Testis (tissue), 3 donors: ENCODE measurements around the gene COL4A4. TPM values are rescaled to one million over a fixed set of nuclear protein-coding genes. Genes with fewer than 3 reads are reported as not detected.

Experiments used
- DNase-seq: peaks from one replicate; pipeline ENCODE4 v3.0.0-alpha.2; 2019
- H3K27ac ChIP-seq, 2 donors: fragments of 200-600 bp; sonication (generic); one replicate each; pipeline ENCODE4 v1.5.1; 2019
- H3K27me3 ChIP-seq: fragments of 200-600 bp; sonication (generic); one replicate; pipeline ENCODE4 v1.5.1; 2019
- H3K36me3 ChIP-seq: fragments of 200-600 bp; sonication (generic); one replicate; pipeline ENCODE4 v1.5.1; 2017; ENCODE audit warnings: low read depth; ENCODE audit errors: missing control alignments
- H3K4me1 ChIP-seq: fragments of 200-600 bp; sonication (generic); one replicate; pipeline ENCODE4 v1.5.1; 2019
- H3K4me3 ChIP-seq, 2 donors: fragments of 200-600 bp; sonication (generic); one replicate each; pipeline ENCODE4 v1.5.1; 2017 to 2019
- H3K9me3 ChIP-seq: fragments of 200-600 bp; sonication (generic); one replicate; pipeline ENCODE4 v1.5.1; 2017
- POLR2A ChIP-seq: fragments of 450-650 bp; IDR thresholded peaks from one replicate; pipeline ENCODE4 v1.6.1; 2017; ENCODE audit warnings: antibody characterized with exemption, mild to moderate bottlenecking, moderate library complexity
- WGBS, 2 donors: methylation state at CpG; one replicate each; pipeline ENCODE4 v1.1.5; 2018; 5-methylcytosine and 5-hydroxymethylcytosine counted together
- intact Hi-C: fragments of 100-400 bp; cut with DNase I; formaldehyde crosslinking; loops from one replicate; pipeline ENCODE4 v1.15.1; 2023; ENCODE audit warnings: low total_unique reads
- polyA plus RNA-seq: library from polyadenylated mRNA; stranded (reverse); fragments of 350-450 nt; fragmentation: Illumina TruSeq; extraction: RNeasy Lipid Tissue Mini Kit (QIAGEN cat#74804); gene quantifications from one replicate; pipeline ENCODE4 v1.2.3, GENCODE V29; 2014; ENCODE audit warnings: low read depth, low replicate concordance; ENCODE audit not compliant: insufficient read depth
- total RNA-seq, 2 donors: library from RNA; depleted of rRNA; stranded (reverse); fragments of >200 nt; gene quantifications; one replicate each; pipeline ENCODE4 v1.2.3, GENCODE V29; 2016
- TF ChIP-seq, protein P1 (sequence below), 3 experiments: fragments of 450-650 bp in 2 of 3; fragments of 200-600 bp in 1 of 3; sonication (generic) in 1 of 3; IDR thresholded peaks; one replicate each; pipeline ENCODE4 v1.5.1; 2016 to 2019; ENCODE audit warnings: antibody characterized with exemption in 3 of 3, mild to moderate bottlenecking in 2 of 3, moderate library complexity in 1 of 3

Gene COL4A4
- total and polyA plus RNA-seq, 3 donors from 2014 or later, result 3.0 to 4.1 (median 3.4) TPM

DNA sequence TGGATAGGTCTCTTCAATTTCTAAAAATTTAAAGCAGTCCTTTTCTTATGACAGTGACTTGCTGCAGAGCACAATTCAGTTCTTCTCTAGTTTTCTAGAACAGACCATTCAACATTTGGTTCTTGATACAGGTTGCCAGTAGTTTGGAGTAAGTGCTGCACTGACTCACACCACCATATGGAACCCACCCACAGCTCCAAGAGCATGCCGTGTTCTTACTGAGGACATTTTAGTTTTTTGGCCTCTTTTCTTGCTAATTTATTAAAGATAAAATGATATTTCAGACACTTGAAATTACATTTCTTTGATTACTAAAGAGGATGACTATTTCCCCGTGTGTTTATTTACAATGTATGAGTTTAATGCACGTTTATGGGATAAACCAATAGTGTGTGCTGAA, 120.0 kb downstream of the COL4A4 start:
- H3K27me3 ChIP-seq, result no peaks in the 10 kb centered on the region
- no peak overlapping the region for H3K27ac ChIP-seq
- WGBS, 2 donors, result 75% methylated on average over 3 of the region's 3 CpGs
- no peaks in the 10 kb centered on the region for H3K36me3 ChIP-seq
- no peaks in the 10 kb centered on the region for H3K4me1 ChIP-seq
- H3K4me3 ChIP-seq, result no peak overlapping the region
- DNase-seq, result no peak
- no peak for TF ChIP-seq POLR2A
- TF ChIP-seq, protein P1, sequence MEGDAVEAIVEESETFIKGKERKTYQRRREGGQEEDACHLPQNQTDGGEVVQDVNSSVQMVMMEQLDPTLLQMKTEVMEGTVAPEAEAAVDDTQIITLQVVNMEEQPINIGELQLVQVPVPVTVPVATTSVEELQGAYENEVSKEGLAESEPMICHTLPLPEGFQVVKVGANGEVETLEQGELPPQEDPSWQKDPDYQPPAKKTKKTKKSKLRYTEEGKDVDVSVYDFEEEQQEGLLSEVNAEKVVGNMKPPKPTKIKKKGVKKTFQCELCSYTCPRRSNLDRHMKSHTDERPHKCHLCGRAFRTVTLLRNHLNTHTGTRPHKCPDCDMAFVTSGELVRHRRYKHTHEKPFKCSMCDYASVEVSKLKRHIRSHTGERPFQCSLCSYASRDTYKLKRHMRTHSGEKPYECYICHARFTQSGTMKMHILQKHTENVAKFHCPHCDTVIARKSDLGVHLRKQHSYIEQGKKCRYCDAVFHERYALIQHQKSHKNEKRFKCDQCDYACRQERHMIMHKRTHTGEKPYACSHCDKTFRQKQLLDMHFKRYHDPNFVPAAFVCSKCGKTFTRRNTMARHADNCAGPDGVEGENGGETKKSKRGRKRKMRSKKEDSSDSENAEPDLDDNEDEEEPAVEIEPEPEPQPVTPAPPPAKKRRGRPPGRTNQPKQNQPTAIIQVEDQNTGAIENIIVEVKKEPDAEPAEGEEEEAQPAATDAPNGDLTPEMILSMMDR (IDR thresholded peaks at IDR 0.05), result no peak
- intact Hi-C loops, result no loop called here
- H3K9me3 ChIP-seq, result no peaks in the 10 kb centered on the region

DNA sequence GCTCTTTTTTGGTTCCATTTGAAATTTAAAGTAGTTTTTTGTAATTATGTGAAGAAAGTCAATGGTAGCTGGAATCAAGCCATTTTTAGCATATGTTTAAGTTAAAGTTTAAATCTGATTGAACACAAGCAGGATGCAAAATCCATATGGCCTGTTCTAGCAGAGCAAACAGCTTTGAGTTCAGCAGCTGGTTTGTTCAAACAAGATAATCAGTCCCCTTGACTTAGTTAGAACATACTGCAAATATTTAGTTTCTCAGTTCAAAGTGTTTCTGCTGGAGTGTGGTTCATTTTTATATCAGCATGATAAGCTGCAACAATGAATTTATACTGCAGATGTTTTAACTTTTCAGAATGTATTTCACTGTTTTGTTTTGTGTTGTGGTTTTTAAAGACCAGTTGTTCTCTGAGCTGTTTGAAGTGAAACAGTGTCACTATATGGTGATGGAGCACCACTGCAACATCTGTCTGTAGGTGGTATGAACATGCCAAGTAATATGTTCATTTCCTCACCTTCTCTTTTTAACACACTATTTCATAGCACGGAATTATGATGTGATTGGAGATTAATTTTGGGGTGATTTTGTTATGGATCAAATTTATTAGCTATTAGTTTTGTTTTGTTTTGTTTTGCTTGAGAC, 125.3 kb downstream of the COL4A4 start:
- intact Hi-C loops, result no loop called here

DNA sequence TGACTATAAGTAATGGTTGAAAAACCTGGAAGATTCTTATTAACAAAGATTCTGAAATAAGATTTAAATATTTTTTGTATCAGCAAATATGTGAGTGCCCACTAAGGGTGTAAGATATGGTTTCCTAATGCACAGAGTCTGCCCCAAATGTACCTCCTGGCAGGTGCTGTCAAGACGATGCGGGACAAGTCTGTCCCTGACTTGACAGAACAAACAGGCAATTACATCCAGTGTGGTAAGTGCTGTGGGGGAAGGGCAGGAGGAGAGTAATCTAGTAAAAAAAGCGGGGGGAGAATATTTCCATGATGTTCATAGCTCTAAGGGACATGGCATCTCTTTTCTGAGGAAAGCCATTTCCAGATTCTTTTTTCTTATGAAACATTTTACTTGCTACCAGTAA, 127.5 kb downstream of the COL4A4 start:
- TF ChIP-seq POLR2A, result no peak
- TF ChIP-seq, protein P1 (IDR thresholded peaks at IDR 0.05), result no peak
- WGBS, 2 donors, result 78 to 82% methylated on average over 3 of the region's 3 CpGs
- H3K27me3 ChIP-seq, result no peaks in the 10 kb centered on the region
- H3K36me3 ChIP-seq, result no peaks in the 10 kb centered on the region
- no peak overlapping the region for H3K4me3 ChIP-seq
- H3K4me1 ChIP-seq, result no peaks in the 10 kb centered on the region
- intact Hi-C loops, result no loop called here
- H3K9me3 ChIP-seq, result no peaks in the 10 kb centered on the region
- no peak for DNase-seq
- H3K27ac ChIP-seq, result no peak overlapping the region

More for the DNA sequence above, 125.3 kb downstream of the COL4A4 start:
- no peak overlapping the region for H3K4me3 ChIP-seq
- WGBS, 2 donors, result 73 to 82% methylated on average over 1 of the region's 1 CpG
- no peak for DNase-seq
- no peaks in the 10 kb centered on the region for H3K9me3 ChIP-seq
- TF ChIP-seq, protein P1 (IDR thresholded peaks at IDR 0.05), result no peak
- no peak for TF ChIP-seq POLR2A
- no peaks in the 10 kb centered on the region for H3K36me3 ChIP-seq
- no peaks in the 10 kb centered on the region for H3K4me1 ChIP-seq
- H3K27ac ChIP-seq, result no peak overlapping the region
- H3K27me3 ChIP-seq, result no peaks in the 10 kb centered on the region

DNA sequence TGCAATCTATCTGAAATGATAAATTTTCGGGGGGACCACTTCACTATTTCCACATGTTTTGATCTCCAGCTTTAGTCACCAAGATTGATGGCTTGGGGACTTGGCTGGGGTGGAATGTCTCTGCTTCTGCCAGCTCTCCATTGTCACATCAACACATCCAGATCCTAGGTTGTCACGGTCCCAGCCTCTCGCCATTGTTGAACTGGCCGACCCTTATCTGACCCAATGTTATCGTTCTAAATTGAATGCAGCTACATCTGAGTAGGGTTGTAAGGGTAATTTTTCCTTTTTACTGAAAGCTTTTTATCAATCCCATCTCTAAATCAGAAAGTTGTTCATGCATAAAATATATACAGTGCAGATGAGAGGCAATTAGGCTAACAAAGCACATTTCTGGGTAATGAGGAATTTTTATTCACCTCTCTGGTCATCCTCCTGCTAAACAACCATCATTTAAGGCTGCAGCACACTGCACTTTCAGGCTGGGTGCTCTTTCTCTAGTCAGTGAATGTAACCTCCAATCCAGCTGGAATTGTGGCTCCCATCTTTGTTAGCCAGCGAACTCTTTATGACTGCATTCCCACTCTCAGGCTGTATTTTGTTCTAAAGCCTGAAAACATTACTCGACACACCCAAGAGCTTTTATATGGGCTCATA, 128.2 kb downstream of the COL4A4 start:
- Histone ChIP-seq H3K4me3 (no peak overlapping the region), H3K27me3 (no peaks in the 10 kb centered on the region), H3K9me3 (no peaks in the 10 kb centered on the region), H3K4me1 (no peaks in the 10 kb centered on the region), H3K36me3 (no peaks in the 10 kb centered on the region), H3K27ac (no peak overlapping the region)
- intact Hi-C loops, result no loop called here
- 52 to 59% methylated on average over 7 of the region's 7 CpGs for WGBS, 2 donors
- no peak for DNase-seq
- TF ChIP-seq POLR2A, result no peak
- TF ChIP-seq, protein P1 (IDR thresholded peaks at IDR 0.05), result no peak
